HG02588 (cell line): ENCODE results near the gene SIX2.
"Not testable (repeated sequence)": the region's sequence is repeated elsewhere in the genome, so short reads cannot be mapped to it uniquely, and the experiment has no call there.

Experiments
- ATAC-seq: cut with Tn5 transposase; IDR thresholded peaks from one replicate; pipeline ENCODE4 v1.9.1; 2021; ENCODE audit warnings: mild to moderate bottlenecking, moderate library complexity; ENCODE audit not compliant: unreplicated experiment

SIX2 gene

DNA sequence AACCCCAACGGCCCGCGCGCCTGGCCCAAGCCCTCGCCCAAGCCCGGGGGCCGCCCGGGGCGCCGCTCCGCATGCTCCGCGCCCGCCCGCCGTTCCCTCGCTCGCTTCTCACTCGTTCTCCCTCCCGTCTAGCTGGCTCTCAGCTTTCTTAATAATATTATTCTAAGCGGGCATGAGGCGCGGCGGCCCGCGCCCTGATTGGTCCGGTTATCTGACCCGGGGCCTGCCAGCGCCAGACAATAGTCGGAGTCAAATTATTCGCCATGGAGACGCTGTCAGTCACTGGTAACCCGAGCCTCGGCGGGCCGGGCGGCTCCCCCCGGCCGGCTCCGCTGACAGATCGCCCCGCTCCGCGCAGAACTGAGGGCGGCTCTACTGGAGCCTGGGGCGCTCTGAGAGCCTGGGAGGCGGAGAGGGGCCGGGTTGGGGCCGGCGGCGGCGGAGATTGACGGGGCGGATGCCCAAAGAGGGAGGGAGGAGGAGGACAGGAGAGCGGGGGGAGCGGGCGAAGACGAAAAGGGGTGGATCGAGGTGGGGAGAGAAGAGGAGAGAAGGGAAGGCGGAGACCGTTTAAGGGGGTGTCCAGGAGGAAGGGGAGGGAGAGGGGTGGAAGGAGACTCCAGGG, at the start of gene SIX2:
TSS of gene SIX2 (minus strand) at position 150 of the 625 bp plus-strand sequence. CDS start 342 bp downstream, outside the sequence.
- no peak for ATAC-seq

DNA sequence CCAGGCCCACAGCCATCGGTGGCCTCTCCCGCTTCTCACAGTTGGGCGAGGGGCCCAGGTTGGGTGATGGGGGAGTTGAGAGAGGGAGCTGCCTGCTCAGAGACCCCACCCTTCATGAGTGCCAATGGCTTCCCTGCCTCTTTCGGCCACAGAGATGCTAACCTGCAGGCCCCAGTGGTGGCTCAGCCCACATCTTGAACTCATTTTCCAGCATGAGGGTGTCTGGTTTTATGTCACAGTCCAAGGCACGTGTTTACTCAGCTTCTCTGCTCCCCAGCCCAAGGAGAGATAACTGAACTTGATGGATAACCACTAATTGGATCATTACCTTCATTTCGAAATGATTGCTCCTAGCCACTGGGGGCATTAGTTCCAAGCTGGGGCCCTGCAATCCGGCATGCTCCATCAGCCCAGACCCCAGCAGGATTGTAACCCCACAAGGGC, 45.9 kb upstream of the SIX2 start:
- no peak for ATAC-seq

DNA sequence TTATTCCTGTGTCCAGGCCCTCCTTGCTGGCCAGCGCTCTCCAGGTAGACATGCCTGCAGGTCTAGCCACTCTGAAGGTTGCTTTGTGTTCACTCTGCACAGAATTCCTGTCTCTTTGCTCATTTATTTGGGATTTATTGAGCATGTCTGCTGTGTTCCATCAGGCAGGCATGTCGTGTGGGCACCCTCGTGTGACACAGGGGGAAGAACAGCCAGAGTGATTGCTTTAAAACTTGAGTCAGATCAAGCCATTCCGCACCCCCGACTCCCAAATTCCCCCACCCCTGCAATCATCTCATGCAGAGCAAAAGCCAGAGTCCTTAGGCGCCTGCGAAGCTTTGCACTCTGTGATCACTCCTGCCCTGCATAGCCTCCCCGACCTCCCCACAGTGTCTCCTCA, 44.7 kb upstream of the SIX2 start:
- ATAC-seq: no peak

DNA sequence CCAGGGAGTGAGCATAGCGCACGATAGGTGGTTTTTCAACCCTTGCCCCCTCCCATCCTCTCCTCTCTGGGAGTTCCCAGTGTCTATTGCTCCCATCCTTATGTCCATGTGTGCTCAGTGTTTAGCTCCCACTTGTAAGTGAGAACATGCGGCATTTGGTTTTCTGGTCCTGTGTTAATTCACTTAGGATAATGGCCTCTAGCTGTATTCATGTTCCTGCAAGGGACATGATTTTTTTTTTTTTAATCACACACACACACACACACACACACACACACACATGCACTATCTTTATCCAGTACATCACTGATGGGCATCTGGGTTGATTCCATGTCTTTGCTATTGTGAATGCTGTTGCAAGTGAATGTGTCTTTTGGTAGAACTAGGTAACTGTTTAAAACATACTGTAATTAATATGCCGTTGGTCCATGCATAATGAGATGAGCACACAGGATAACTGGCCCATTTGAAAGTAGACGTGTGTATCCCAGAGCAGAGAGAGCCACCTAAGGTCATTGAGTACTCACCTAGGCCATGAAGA, 43.2 kb upstream of the SIX2 start:
- ATAC-seq: no peak

DNA sequence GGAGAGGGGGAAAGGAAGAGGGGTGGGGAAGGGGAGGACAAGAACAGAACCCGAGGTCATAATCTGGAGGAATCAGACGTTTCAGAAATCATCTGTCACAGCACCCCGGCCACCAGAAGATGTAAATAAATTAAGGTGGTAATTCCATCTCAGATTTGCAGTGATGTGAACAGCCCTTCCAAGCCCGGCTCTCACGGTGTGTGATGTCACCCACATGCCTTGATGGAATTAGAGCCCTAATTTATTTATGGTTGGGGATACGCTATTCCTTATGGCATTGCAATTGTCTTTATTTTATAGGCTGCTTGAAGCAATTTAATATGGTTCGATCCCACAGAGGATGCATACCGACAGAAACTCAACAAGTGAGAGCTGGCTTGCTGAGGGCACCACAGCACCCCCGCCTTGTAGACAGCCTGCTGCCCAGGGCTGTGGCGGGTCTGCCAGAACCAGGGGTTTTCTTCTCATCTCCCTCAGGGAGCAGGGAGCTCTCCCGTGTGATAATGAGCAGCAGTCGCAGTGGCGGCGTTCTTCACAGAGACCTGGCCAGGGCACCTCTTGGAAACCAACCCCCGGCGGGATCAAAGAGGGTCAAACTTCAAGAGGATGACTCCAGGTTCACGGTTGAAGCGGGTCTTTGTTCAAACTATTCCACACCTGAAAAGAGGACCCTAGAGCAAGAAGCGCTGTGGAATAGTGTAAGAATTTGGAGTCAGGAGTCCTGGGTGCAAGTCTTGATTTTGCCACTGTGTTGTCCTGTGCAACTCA, 40.5 kb upstream of the SIX2 start:
- no peak for ATAC-seq

DNA sequence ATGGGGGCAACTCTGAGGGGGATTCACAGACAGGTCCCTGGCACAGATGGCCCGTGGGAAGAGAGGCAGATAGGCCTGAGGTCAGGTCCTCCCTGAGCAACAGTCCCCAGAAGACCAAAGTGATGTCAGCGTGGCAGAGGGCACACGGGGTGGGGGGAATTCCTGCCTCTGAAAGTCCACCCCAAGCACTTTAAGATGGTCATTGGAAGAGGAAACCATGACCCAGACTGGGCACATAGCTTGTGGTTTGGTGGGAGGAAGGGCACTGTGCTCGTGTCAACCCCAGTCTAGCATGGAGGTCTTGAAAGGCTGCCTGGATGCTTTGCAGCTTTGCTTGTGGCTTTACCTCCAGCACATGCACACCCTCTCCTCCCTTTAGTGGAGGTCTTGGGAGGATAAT, 38.0 kb upstream of the SIX2 start:
- ATAC-seq: no peak

DNA sequence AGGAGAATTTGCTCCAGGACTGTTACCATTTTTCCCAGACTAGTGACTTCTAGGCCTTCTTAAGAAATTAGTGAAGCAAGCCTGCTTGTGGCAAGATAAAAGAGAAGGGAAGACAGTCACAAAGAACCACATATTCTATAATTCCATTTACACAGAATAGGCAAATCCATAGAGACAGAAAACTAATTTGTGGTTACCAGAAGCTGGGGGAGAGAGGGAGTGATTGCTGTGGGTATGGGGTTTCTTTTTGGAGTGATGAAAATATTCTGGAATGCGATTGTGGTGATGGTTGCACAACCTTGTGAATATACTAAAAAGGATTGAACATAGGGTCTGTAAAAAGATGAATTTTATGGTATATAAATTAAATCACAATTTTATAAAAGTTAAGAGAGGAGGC, 37.5 kb upstream of the SIX2 start:
- ATAC-seq: no peak

DNA sequence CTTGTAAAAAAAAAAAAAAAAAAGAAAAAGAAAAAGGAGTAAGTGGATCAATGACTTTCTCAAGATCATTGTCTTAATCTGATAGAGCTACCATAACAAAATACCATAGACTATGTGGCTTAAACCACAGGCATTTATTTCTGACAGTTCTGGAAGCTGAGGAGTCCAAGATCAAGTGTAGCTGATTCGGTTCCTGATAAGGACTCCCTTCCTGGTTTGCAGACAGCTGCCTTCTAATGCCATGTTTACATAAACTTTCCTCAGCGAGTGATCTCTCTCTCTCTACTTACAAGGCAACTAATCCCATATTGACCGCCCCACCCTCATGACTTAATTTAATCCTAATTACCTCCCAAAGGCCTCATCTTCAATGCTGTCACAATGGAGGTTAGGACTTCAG, 36.5 kb upstream of the SIX2 start:
- no peak for ATAC-seq

DNA sequence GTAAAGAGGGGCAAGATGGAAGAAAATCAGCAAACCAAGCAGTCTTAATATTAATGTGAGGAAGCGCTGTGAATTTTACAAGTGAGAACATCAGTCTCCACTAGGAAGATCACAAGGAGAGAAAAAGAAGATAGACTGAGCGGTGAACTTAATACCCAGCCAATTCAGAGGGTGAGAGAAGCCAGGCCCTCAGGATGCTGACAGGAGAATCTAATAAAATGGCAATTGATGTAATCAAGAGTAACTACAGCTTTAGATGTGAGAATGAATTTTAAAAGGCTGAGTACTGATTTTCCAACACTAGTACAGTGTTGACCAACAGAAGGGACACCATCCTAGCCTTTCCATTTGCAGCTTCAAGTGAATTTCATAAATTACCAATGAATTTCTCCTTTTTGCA, 35.7 kb upstream of the SIX2 start:
- ATAC-seq: no peak

DNA sequence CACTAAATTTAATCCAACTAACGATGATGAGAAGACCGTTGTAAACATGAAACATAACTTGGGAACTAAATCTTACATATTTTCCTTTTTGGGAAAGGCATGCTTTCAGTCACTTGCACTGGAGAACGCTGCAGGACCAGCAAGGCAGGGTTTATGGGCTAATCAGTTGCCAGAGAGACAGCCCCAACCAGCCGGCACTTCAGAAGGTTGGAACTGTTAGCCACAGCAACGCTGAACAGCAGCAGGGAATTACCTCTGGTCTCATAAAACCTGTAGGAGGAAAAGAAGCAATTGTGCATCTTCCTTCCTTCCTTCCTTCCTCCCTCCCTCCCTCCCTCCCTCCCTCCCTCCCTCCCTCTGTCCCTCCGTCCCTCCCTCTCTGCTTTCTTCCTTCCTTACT, 33.9 kb upstream of the SIX2 start:
- ATAC-seq: no peak

DNA sequence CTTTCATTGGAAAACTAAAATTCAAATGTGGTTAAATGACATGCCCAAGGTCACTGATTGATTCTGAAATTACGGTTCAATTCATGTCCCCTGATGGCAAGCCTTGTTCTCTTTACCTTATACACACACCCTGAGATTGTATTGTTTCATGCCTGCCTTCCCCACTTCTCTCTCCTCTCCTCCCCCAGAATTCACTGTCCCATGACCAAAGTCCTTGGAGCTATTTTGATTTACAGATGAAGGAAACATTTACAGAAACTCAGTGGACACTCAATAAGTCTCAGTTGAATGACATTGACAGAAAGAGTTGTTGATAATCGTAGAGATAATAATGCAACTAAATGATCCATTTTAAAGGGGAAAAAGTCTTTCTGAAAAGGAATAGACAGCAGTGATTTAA, 33.1 kb upstream of the SIX2 start:
- ATAC-seq: no peak

DNA sequence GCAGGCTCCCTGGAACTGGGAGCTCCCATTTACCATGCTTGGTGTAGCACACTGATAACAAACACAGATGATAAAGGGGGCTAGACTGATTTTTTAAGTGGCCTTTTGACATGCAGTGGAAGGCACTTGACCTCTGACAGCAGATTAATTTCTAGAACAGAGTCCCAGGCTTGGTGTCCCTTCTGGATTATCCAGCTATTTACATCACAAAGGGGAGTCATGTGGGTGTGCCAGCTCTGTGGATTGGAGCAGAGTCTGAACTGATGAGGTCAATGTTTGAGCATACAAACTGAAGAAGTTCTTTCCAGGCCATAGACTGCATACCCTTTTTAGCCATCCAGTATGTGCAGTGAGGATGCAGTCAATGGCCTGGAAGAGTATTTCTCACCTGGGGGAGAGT, 31.5 kb upstream of the SIX2 start:
- ATAC-seq: no peak

DNA sequence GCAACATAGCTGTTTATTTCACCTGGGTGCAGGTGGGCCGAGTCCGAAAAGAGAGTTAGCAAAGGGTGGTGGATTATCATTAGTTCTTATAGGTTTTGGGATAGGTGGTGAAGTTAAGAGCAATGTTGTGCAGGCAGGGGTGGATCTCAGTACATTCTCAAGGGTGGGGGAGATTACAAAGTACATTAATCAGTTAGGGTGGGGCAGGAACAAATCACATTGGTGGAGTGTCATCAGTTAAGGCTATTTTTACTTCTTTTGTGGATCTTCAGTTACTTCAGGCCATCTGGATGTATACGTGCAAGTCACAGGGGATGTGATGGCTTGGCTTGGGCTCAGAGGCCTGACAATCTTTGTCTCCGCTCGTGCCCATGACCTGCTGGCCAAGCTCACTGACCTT, 30.6 kb upstream of the SIX2 start:
- not testable (repeated sequence) for ATAC-seq

DNA sequence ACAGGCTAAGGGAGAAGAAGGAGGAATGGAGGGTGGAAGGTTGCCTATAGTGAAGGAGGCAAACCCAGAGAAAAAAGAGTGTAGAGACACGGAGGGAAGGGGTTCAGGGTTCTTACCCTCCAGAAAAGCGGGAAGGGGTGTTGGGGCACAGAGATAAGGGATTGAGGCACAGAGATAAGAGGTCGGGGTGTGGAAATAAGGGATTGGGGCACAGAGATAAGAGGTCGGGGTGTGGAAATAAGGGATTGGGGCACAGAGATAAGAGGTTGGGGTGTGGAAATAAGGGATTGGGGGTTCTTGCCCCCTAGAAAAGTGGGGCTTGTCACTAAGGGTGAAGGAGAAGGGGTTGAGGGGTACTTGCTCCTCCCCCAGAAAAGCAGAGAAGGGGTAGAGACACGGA, 29.6 kb upstream of the SIX2 start:
- not testable (repeated sequence) for ATAC-seq

DNA sequence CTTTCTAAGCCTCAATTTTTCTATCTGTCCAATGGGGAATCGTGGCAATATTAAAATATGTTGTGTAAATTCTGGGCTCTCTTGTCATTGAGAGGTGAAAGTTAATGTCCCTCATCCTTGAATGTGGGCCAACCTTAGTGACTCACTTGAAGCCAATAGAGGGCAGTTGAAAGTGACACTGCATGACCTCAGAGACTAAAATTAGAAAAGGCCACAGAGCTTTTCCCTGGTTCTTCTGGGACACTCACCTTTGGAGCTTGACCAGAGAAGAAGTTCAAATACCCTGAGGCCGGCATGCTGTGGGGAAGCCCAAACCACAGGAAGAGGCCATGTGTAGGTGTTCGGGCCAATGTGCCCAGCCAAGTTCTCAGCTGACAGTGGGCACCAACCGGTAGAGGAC, 24.1 kb upstream of the SIX2 start:
- ATAC-seq: no peak

DNA sequence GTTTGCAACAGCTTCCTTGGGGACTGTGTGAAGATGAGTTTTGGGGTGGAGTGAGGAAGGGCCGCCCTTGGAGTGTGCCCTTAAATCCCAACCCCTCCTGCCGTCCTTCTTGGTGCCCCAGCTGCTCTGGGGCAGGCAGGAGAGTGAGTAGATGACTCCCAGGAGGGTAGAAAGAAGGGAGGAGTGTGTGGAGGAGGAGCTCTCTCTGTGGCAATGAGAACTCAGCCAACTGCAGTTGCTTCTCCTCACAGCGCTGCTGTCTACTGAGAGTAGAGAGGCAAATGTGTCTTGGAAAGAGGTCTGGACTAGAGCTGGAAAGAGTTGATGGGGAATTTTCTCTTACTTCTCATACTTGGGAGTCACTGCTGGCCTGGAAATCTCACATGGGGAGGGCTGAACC, 21.8 kb upstream of the SIX2 start:
- ATAC-seq: no peak

DNA sequence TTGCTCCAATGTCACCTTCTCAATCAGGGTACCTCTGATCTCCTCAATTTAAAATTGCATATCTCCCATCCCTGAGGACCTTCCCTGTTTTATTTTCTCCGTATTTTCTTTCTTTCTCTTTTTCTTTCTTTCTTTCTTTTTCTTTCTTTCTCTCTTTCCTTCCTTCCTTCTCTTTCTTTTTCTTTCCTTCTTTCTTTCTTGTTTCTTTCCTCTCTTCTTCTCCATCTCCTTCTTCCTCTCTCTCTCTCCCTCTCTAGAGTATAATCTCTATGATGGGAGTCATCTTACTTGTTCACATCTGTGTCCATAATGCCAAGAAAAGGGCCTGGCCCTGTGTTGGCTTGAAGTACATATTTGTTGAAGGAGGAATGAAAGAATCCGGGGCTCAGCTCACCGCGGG, 21.3 kb upstream of the SIX2 start:
- ATAC-seq: no peak

DNA sequence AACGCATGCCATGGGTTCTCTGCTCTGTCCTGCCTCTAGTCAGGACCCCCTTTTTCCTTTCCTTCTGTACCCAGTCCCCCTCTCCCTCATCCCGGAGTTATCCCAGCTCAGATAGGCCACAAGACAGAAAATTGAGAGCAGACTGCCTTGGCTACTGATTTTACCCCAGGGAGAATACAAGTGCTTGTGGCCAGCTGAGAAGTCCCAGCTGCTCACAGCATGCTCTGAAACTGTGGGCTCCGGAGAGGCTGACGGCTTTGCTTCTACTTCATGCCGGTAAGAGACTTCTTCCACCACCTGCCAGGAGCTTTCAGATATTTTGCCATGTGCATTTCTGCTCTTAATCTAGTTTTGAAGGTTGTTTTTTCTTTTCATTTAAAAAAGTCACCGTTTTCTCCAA, 20.0 kb upstream of the SIX2 start:
- ATAC-seq: no peak

DNA sequence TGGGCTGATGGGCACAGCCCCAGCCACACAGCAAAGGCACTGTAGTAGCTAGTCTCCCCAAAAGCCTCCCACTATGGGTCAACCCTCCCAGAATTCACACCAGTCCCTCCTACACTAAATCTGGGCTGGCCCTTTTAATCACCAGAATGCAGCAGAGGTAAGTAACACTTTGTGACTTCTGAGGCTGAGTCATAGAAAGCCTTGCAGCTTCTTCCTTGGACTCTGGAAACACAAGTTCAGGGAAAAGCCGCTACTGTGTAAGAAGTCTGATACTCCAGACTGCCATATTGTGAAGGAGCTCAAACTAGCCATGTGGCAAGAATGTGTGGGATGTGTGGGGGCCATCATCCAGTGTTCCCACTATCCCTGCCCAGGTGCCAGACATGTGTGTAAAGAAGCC, 19.0 kb upstream of the SIX2 start:
- ATAC-seq: no peak

DNA sequence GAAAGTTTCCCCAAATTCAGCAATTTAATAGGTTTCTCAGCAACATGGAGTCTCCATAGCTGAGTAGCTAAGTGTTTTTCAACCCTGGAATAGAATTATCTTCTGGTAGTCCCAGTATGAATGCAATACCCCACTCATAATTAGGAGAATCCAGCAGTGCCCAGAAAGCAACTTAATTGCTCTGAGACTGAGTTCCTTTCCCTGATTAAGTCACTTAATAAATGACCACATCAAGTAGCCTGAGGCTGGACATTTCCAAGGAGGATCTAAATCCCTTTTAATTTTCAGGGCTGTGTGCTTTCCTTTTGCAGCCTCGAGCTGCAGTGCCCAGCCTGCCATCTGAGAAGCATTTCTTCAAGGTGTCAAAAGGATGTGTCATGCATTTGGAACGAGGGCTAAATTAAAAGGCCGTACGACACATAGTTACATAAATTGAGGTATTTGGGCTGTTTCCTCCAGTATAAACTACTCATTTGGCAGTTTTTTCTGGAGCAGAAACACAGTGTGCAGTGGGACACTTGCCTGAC, 17.7 kb upstream of the SIX2 start:
- no peak for ATAC-seq

DNA sequence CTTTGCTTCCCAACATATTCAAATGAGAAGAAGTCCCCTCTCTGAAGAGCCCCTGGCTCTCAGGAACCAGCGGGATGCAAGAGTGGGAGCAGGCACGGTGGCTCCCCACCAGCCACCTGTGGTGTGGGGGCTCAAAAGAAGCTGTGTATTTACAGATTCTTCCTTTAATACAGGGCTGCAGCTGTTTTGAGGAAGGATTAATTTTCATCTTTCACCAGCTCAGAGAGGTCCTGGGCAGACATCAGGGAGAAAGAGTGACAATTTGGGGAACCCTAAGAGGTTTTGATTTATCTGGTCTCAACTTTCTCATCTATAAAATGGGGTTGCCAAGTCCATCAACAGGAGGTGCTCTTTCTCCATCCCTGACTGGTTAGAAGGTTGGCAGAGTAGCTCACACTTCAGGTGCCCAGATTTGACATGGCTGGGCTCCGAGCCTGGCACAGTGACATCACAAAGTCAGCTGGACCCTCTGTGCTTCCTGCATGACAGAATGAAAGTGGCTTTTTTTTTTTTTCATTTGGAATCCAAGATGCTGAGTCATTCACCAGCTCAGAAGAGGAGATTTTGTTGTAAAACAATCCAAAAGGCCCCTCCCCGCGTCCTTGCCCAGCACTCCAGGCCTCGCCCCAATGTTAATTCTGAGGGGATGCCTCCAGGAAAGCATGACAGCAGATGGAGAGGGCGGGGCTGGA, 15.5 kb upstream of the SIX2 start:
- no peak for ATAC-seq

DNA sequence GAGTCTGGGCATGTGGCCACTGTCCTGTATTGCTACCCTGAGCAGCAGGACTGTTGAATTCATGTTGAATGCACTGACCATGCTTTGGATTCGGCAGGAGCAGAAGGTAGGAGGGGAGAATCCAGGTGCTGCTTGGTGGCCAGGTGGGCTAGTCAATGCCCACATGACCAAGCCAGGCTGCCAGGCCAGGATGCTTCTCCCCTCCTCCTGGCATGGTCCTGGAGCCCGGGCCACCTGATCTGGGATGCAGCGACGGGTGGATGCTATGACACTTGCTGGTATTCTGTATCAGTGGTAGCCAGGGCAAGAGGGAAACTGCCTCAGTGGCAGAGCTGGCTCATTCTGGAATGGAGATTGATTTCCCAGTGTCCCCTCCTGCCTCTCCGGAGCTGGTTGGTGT, 14.8 kb upstream of the SIX2 start:
- no peak for ATAC-seq
